OCI-LY1 (cell line): ENCODE data around the gene MYH14.

Experiments used
- EZH2 ChIP-seq: fragments of 200-600 bp; sonication (generic), shearing (Covaris generic); IDR thresholded peaks from 2 replicates; pipeline ENCODE4 v1.8.0; 2017; ENCODE audit warnings: borderline replicate concordance, mixed run types, mild to moderate bottlenecking, antibody characterized with exemption, low read length, moderate library complexity, mixed read lengths
- TF ChIP-seq, protein P1 (sequence below): fragments of 200-600 bp; sonication (generic), shearing (Covaris generic); IDR thresholded peaks from 2 replicates; pipeline ENCODE4 v1.5.1; 2017; ENCODE audit warnings: mild to moderate bottlenecking, antibody characterized with exemption, low read length, moderate library complexity, mixed read lengths

DNA sequence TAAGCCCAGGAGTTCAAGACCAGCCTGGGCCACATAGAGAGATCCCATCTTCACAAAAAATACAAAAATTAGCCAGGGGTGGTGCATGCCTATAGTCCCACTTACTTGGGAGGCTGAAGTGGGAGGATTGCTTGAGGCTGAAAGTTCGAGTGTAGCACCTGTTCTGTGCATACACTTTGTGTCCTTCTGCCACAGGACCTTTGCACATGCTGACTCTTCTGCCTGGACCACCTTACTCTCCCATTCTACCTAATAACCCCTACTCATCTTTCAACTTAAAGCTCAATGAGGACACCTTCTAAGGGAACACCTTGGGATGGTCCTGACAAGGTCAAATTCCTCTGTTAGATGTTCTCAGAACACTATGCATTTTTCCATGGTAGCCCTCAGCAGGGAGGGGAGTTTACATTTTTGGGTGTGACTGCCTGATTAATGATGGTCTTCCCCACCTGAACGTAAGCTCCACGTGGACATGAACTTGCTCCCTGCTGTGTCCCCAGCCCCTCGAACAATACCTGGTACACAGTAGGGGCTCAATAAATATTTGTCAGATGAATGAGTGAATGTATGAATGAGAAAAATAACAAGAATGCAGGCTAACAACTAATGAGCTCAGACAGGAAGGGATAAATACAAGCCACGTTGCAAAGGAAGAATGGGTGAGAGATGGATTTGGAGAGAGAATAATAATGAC is 29.2 kb upstream of the MYH14 start:
- TF ChIP-seq, protein P1, sequence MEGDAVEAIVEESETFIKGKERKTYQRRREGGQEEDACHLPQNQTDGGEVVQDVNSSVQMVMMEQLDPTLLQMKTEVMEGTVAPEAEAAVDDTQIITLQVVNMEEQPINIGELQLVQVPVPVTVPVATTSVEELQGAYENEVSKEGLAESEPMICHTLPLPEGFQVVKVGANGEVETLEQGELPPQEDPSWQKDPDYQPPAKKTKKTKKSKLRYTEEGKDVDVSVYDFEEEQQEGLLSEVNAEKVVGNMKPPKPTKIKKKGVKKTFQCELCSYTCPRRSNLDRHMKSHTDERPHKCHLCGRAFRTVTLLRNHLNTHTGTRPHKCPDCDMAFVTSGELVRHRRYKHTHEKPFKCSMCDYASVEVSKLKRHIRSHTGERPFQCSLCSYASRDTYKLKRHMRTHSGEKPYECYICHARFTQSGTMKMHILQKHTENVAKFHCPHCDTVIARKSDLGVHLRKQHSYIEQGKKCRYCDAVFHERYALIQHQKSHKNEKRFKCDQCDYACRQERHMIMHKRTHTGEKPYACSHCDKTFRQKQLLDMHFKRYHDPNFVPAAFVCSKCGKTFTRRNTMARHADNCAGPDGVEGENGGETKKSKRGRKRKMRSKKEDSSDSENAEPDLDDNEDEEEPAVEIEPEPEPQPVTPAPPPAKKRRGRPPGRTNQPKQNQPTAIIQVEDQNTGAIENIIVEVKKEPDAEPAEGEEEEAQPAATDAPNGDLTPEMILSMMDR: no peak
- TF ChIP-seq EZH2: no peak
